Naive thymus-derived CD4-positive, alpha-beta T cell (primary cell): Measurements from ENCODE around the gene BBS5. TPM values are rescaled to one million over a fixed set of nuclear protein-coding genes. Genes with fewer than 3 reads are reported as not detected.

ENCODE experiments used
- ATAC-seq: fragments of 150-1000 bp; cut with Tn5 transposase; 2 replicates; pipeline ENCODE4 v1.10.0; 2021; ENCODE audit warnings: mild to moderate bottlenecking, moderate library complexity
- CTCF ChIA-PET: fragments of 350-600 bp; sonication (Branson Sonifier 250); formaldehyde crosslinking; loops from one replicate; lab custom pipeline; 2021; ENCODE audit warnings: antibody characterized with exemption; lab: Charles Lee
- POLR2A ChIA-PET: fragments of 350-600 bp; sonication (Branson Sonifier 250); formaldehyde crosslinking; loops from one replicate; lab custom pipeline; 2021; ENCODE audit warnings: antibody characterized with exemption, inconsistent platforms; lab: Charles Lee
- DNase-seq, 9 donors: peaks; one replicate each; pipeline versions ENCODE4 v3.0.0 to v3.0.0-alpha.2; 2020 to 2022; ENCODE audit warnings: mixed read lengths in 1 of 9
- H3K27ac ChIP-seq: one replicate; pipeline ENCODE4 v1.7.0; 2013; ENCODE audit warnings: mild to moderate bottlenecking, low read depth, low read length, moderate library complexity
- H3K27me3 ChIP-seq, 2 donors: one replicate each; pipeline ENCODE4 v1.7.0; 2013; ENCODE audit warnings: low read length in 2 of 2, mild to moderate bottlenecking in 2 of 2, moderate library complexity in 2 of 2; ENCODE audit not compliant: control insufficient read depth in 2 of 2, insufficient read depth in 2 of 2
- H3K36me3 ChIP-seq, 3 experiments: 1 replicate in 2 of 3; 2 replicates in 1 of 3; pipeline ENCODE4 v1.7.0; 2013; ENCODE audit warnings: low read length in 3 of 3, mild to moderate bottlenecking in 3 of 3, moderate library complexity in 1 of 3; ENCODE audit not compliant: insufficient read depth in 3 of 3, control insufficient read depth in 2 of 3
- H3K4me1 ChIP-seq, 2 donors: one replicate each; pipeline ENCODE4 v1.7.0; 2013; ENCODE audit warnings: low read length in 2 of 2, mild to moderate bottlenecking in 2 of 2, moderate library complexity in 1 of 2; ENCODE audit not compliant: control insufficient read depth in 2 of 2, insufficient read depth in 2 of 2
- H3K4me3 ChIP-seq: 2 replicates; pipeline ENCODE4 v1.7.0; 2013; ENCODE audit warnings: mild to moderate bottlenecking, low read length
- H3K9me3 ChIP-seq, 3 experiments: 1 replicate in 2 of 3; 2 replicates in 1 of 3; pipeline ENCODE4 v1.7.0; 2013; ENCODE audit warnings: low read length in 3 of 3; ENCODE audit not compliant: control insufficient read depth in 2 of 3
- H3K27ac Mint-ChIP-seq, 9 donors: one replicate each; pipeline ENCODE4 v1.8.0; 2020 to 2022; ENCODE audit warnings: mixed read lengths in 9 of 9, mild to moderate bottlenecking in 8 of 9, moderate library complexity in 5 of 9, inconsistent platforms in 2 of 9
- H3K27me3 Mint-ChIP-seq, 5 donors: one replicate each; pipeline ENCODE4 v1.8.0; 2021 to 2022; ENCODE audit warnings: mixed read lengths in 5 of 5, mild to moderate bottlenecking in 1 of 5
- H3K36me3 Mint-ChIP-seq, 5 donors: one replicate each; pipeline ENCODE4 v1.8.0; 2020 to 2022; ENCODE audit warnings: mixed read lengths in 5 of 5, mild to moderate bottlenecking in 3 of 5, inconsistent platforms in 1 of 5
- H3K4me1 Mint-ChIP-seq, 7 donors: one replicate each; pipeline ENCODE4 v1.8.0; 2020 to 2022; ENCODE audit warnings: mixed read lengths in 7 of 7, mild to moderate bottlenecking in 3 of 7, inconsistent platforms in 1 of 7
- H3K4me3 Mint-ChIP-seq, 10 donors: one replicate each; pipeline ENCODE4 v1.8.0; 2020 to 2022; ENCODE audit warnings: mild to moderate bottlenecking in 10 of 10, mixed read lengths in 10 of 10, moderate library complexity in 6 of 10, inconsistent platforms in 2 of 10
- H3K9me3 Mint-ChIP-seq, 11 donors: one replicate each; pipeline ENCODE4 v1.8.0; 2020 to 2022; ENCODE audit warnings: mixed read lengths in 11 of 11, mild to moderate bottlenecking in 4 of 11, inconsistent platforms in 1 of 11, moderate library complexity in 1 of 11
- intact Hi-C, 2 donors: fragments of 100-400 bp; cut with micrococcal nuclease; formaldehyde crosslinking; loops; one replicate each; pipeline ENCODE4 v1.15.1; 2023
- polyA plus RNA-seq, 2 donors: library from polyadenylated mRNA; unstranded; fragments of 300-500 nt; fragmentation: Illumina TruSeq; gene quantifications; one replicate each; pipeline ENCODE4 v1.2.3, GENCODE V29; 2021
- total RNA-seq, 6 experiments: library from RNA in 5 of 6; stranded (reverse) in 5 of 6; gene quantifications; 1 replicate in 5 of 6; 2 replicates in 1 of 6; pipeline ENCODE4 v1.2.3 and lab custom pipeline; 2021 to 2026

Gene BBS5
- total and polyA plus RNA-seq, 7 experiments from 2014 or later: 1.3 to 3.8 (median 2.3) TPM

GRCh38 chr2:169478339-169478738 lies 955 bp upstream of the BBS5 start:
- CTCF ChIA-PET: interaction anchor here (1.4 kb wide), 1 partner anchor 9 kb away, joined by 4 read pairs; no protein-coding TSS in a partner anchor
- peak overlapping the region in 6 of 9 donors; percentile 19 to 84 (median 48) for H3K27ac Mint-ChIP-seq
- no peak for ATAC-seq

GRCh38 chr2:169478745-169479256 lies 493 bp upstream of the BBS5 start:
- Mint-ChIP-seq H3K4me1 (peaks cover 12 to 30% (median 22%) of the 10 kb centered on the region in 7 donors), H3K4me3 (peak overlapping the region; percentile 89 to 96 (median 92)), H3K36me3 (peaks cover 0 to 13% (median 4%) of the 10 kb centered on the region in 5 donors), H3K9me3 (no peaks in the 10 kb centered on the region), H3K27me3 (no peaks in the 10 kb centered on the region), H3K27ac (peak overlapping the region in 8 of 9 donors; percentile 37 to 86 (median 74))
- ATAC-seq (no peak), DNase-seq (peak in 1 of 9 donors; percentile 12)
- no peaks in the 10 kb centered on the region for H3K9me3 ChIP-seq
- peak overlapping the region; percentile 49 for H3K27ac ChIP-seq
- no peaks in the 10 kb centered on the region for H3K27me3 ChIP-seq
- ChIA-PET POLR2A (interaction anchor here (0.8 to 1.3 kb wide), 4 partner anchors 8 to 95 kb away, joined by 3 to 8 read pairs (median 3); partner anchors contain the start of gene FASTKD1), CTCF (interaction anchor here (0.7 to 1.4 kb wide), 3 partner anchors 10 to 324 kb away, joined by 4 read pairs; no protein-coding TSS in a partner anchor)
- peaks cover 0 to 7% (median 0%) of the 10 kb centered on the region in 3 experiments for H3K36me3 ChIP-seq
- peaks cover 0 to 3% of the 10 kb centered on the region in 2 donors for H3K4me1 ChIP-seq
- intact Hi-C loops: loop anchor here (1.0 to 10.0 kb wide), 10 partner anchors 48 to 1450 kb away; partner anchors contain the start of genes CFAP210 (in 2 of the 2), FASTKD1 (in 2 of the 2), GORASP2 (in 2 of the 2) and PHOSPHO2 (in 2 of the 2)
- peak overlapping the region; percentile 87 for H3K4me3 ChIP-seq

More at GRCh38 chr2:169478339-169478738, 955 bp upstream of the BBS5 start:
- no peak for DNase-seq
- Mint-ChIP-seq H3K27me3 (peaks cover 0 to 2% (median 0%) of the 10 kb centered on the region in 5 donors), H3K4me3 (peak overlapping the region; percentile 55 to 96 (median 92)), H3K9me3 (no peaks in the 10 kb centered on the region), H3K4me1 (peaks cover 12 to 30% (median 22%) of the 10 kb centered on the region in 7 donors), H3K36me3 (peaks cover 0 to 8% (median 0%) of the 10 kb centered on the region in 5 donors)
- intact Hi-C loops: loop anchor here (2.0 to 10.0 kb wide), 7 partner anchors 49 to 1450 kb away; partner anchors contain the start of genes CFAP210 (in 2 of the 2), GORASP2 (in 2 of the 2), PHOSPHO2 (in 2 of the 2) and LRP2 (in 1 of the 2)
- no peak overlapping the region for H3K27ac ChIP-seq
- POLR2A ChIA-PET: interaction anchor here (0.6 kb wide), 1 partner anchor 22 kb away, joined by 3 read pairs; no protein-coding TSS in a partner anchor
- no peaks in the 10 kb centered on the region for H3K9me3 ChIP-seq
- H3K4me1 ChIP-seq: peaks cover 0 to 3% of the 10 kb centered on the region in 2 donors
- H3K36me3 ChIP-seq: peaks cover 0 to 4% (median 0%) of the 10 kb centered on the region in 3 experiments
- H3K27me3 ChIP-seq: no peaks in the 10 kb centered on the region
- H3K4me3 ChIP-seq: no peak overlapping the region

GRCh38 chr2:169480079-169480465 lies 778 bp downstream of the BBS5 start:
- Histone ChIP-seq H3K4me3 (peak overlapping the region; percentile 87), H3K36me3 (peaks cover 0 to 12% (median 0%) of the 10 kb centered on the region in 3 experiments), H3K4me1 (peaks cover 0 to 3% of the 10 kb centered on the region in 2 donors), H3K27ac (peak overlapping the region; percentile 49), H3K27me3 (no peaks in the 10 kb centered on the region), H3K9me3 (no peaks in the 10 kb centered on the region)
- Mint-ChIP-seq H3K4me3 (peak overlapping the region; percentile 89 to 96 (median 92)), H3K4me1 (peaks cover 12 to 30% (median 22%) of the 10 kb centered on the region in 7 donors), H3K36me3 (peaks cover 0 to 22% (median 12%) of the 10 kb centered on the region in 5 donors), H3K27ac (peak overlapping the region in 4 of 9 donors; percentile 8 to 84 (median 28)), H3K9me3 (no peaks in the 10 kb centered on the region), H3K27me3 (no peaks in the 10 kb centered on the region)
- DNase-seq (no peak), ATAC-seq (no peak)
- POLR2A ChIA-PET: interaction anchor here (1.0 to 1.3 kb wide), 2 partner anchors 8 to 11 kb away, joined by 3 to 8 read pairs; no protein-coding TSS in a partner anchor
- intact Hi-C loops: loop anchor here in 1 of 2 donors (5.0 kb wide), 1 partner anchor 202 kb away; no protein-coding TSS in a partner anchor
- CTCF ChIA-PET: interaction anchor here (0.6 kb wide), 1 partner anchor 403 kb away, joined by 3 read pairs; no protein-coding TSS in a partner anchor

GRCh38 chr2:169485650-169486138 lies 6.4 kb downstream of the BBS5 start:
- Mint-ChIP-seq H3K27me3 (no peaks in the 10 kb centered on the region), H3K36me3 (peaks cover 0 to 35% (median 20%) of the 10 kb centered on the region in 5 donors), H3K4me1 (peaks cover 0 to 14% (median 6%) of the 10 kb centered on the region in 7 donors), H3K27ac (no peak overlapping the region), H3K9me3 (no peaks in the 10 kb centered on the region), H3K4me3 (no peak overlapping the region)
- H3K9me3 ChIP-seq: no peaks in the 10 kb centered on the region
- POLR2A ChIA-PET: no interaction called here
- no peak overlapping the region for H3K4me3 ChIP-seq
- peaks cover 0 to 8% (median 0%) of the 10 kb centered on the region in 3 experiments for H3K36me3 ChIP-seq
- H3K27me3 ChIP-seq: no peaks in the 10 kb centered on the region
- no peak overlapping the region for H3K27ac ChIP-seq
- no peaks in the 10 kb centered on the region for H3K4me1 ChIP-seq
- intact Hi-C loops: no loop called here
- DNase-seq: no peak
- CTCF ChIA-PET: no interaction called here
- ATAC-seq: no peak

- Histone ChIP-seq H3K9me3 (no peaks in the 10 kb centered on the region), H3K4me1 (no peaks in the 10 kb centered on the region), H3K4me3 (no peak overlapping the region), H3K27ac (no peak overlapping the region), H3K36me3 (peaks cover 0 to 8% (median 0%) of the 10 kb centered on the region in 3 experiments), H3K27me3 (no peaks in the 10 kb centered on the region)
- H3K27ac Mint-ChIP-seq: peak overlapping the region in 1 of 9 donors; percentile 37
- intact Hi-C loops: no loop called here
- ChIA-PET CTCF (no interaction called here), POLR2A (no interaction called here)
- H3K4me3 Mint-ChIP-seq: no peak overlapping the region
- DNase-seq (no peak), ATAC-seq (no peak)
- peaks cover 0 to 6% (median under 1%) of the 10 kb centered on the region in 7 donors for H3K4me1 Mint-ChIP-seq
- H3K36me3 Mint-ChIP-seq: peaks cover 0 to 38% (median 25%) of the 10 kb centered on the region in 5 donors
- H3K9me3 Mint-ChIP-seq: no peaks in the 10 kb centered on the region
- no peaks in the 10 kb centered on the region for H3K27me3 Mint-ChIP-seq
Measured at GRCh38 chr2:169486487-169486886, 7.2 kb downstream of the BBS5 start.

- no peak for ATAC-seq
- CTCF ChIA-PET: no interaction called here
- H3K9me3 Mint-ChIP-seq: no peaks in the 10 kb centered on the region
Measured at GRCh38 chr2:169490834-169491233, 11.5 kb downstream of the BBS5 start.

More at GRCh38 chr2:169490834-169491233, 11.5 kb downstream of the BBS5 start:
- Histone ChIP-seq H3K36me3 (no peaks in the 10 kb centered on the region), H3K9me3 (no peaks in the 10 kb centered on the region), H3K4me1 (no peaks in the 10 kb centered on the region), H3K27me3 (no peaks in the 10 kb centered on the region), H3K27ac (no peak overlapping the region), H3K4me3 (no peak overlapping the region)
- intact Hi-C loops: no loop called here
- Mint-ChIP-seq H3K4me3 (no peak overlapping the region), H3K27me3 (no peaks in the 10 kb centered on the region), H3K4me1 (no peaks in the 10 kb centered on the region), H3K27ac (no peak overlapping the region), H3K36me3 (peaks cover 0 to 20% (median 7%) of the 10 kb centered on the region in 5 donors)
- DNase-seq: no peak
- POLR2A ChIA-PET: no interaction called here
